ENCODE measurements around the gene GREB1L. TPM values are rescaled to one million over a fixed set of nuclear protein-coding genes. Genes with fewer than 3 reads are reported as not detected.

The GREB1L gene
- total RNA-seq: not detected
- polyA plus RNA-seq (2013, experiment 1 of 2): 0.10 TPM
- polyA plus RNA-seq (2013, experiment 2 of 2): 0.34 TPM
- total RNA-seq: 0 to 0.40 (median 0) reads per million in 172 experiments

DNA sequence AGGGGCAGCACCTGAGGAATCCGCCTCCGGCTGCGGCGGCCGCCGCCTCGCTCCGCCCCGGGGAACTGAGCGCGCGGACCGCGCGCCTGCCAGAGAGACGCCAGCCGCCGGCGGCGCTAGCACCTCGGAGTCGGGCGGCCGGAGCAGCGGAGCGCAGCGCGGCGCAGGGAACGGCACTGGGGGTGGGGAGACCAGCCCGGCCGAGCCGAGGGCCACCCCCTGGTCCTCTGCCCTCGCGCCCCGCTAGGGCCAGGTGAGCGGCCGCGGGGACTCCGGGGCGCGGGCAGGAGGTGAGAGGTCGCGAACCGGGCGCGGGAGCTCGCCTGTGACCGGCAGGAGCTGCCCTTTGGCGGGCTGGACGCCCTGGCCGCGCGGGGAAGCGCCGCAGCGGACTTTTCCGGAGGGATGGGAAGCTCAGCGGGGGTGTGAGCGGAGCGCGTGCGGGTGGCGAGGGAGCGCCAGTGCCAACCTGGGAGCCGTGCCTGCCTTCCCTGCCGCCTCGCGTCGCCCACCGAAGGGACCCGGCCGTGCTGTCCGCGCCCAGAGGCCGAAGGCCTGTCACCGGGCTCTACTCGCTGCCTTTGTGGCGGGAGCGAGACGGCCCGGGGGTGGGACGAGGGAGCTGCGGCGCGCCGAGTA, at the start of gene GREB1L:
GREB1L (plus strand) TSS at position 92 of the 639 bp plus-strand sequence. CDS start 141,287 bp downstream, outside the sequence.
- no peaks in the 10 kb centered on the region for H3K36me3 Mint-ChIP-seq (ENCODE audit: low read depth)
- intact Hi-C loops (cut with DNase I, micrococcal nuclease): no loop called here

DNA sequence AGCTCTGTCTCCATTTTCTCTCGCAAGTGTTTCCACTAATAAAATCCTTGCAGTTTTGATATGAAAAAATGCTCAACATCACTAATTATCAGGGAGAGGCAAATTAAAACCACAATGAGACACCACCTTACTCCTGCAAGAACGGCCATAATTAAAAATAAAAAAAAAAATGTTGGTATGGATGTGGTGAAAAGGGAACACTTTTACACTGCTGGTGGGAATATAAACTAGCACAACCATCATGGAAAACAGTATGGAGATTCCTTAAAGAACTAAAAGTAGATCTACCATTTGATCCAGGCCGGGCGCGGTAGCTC, 49.8 kb upstream of the GREB1L start:
- DNase-seq (no peak), ATAC-seq (ENCODE audit: poor library complexity) (no peak)
- Histone ChIP-seq H3K4me3 (ENCODE audit: low read length) (no peak overlapping the region), H3K4me1 (ENCODE audit: insufficient read depth, low read length) (no peaks in the 10 kb centered on the region), H3K9me3 (ENCODE audit: control insufficient read depth in 1 of 2, insufficient read depth in 1 of 2, low read length in 2 of 2) (no peaks in the 10 kb centered on the region), H3K27me3 (ENCODE audit: control insufficient read depth in 1 of 2, insufficient read depth in 2 of 2, low read length in 2 of 2) (peaks cover 0 to 7% of the 10 kb centered on the region in 2 experiments), H3K36me3 (ENCODE audit: insufficient read depth, low read length) (no peaks in the 10 kb centered on the region), H3K27ac (ENCODE audit: low read depth in 1 of 2, low read length in 2 of 2) (no peak overlapping the region)
- H3K27me3 Mint-ChIP-seq: peaks cover 31% of the 10 kb centered on the region
- ChIA-PET POLR2A (no interaction called here), CTCF (interaction anchor here (1.5 kb wide), 1 partner anchor 764 kb away, joined by 5 read pairs; no protein-coding TSS in a partner anchor)
- TF ChIP-seq, protein P1, sequence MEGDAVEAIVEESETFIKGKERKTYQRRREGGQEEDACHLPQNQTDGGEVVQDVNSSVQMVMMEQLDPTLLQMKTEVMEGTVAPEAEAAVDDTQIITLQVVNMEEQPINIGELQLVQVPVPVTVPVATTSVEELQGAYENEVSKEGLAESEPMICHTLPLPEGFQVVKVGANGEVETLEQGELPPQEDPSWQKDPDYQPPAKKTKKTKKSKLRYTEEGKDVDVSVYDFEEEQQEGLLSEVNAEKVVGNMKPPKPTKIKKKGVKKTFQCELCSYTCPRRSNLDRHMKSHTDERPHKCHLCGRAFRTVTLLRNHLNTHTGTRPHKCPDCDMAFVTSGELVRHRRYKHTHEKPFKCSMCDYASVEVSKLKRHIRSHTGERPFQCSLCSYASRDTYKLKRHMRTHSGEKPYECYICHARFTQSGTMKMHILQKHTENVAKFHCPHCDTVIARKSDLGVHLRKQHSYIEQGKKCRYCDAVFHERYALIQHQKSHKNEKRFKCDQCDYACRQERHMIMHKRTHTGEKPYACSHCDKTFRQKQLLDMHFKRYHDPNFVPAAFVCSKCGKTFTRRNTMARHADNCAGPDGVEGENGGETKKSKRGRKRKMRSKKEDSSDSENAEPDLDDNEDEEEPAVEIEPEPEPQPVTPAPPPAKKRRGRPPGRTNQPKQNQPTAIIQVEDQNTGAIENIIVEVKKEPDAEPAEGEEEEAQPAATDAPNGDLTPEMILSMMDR (IDR thresholded peaks at IDR 0.05): peak; percentile 1
- H3K27ac Mint-ChIP-seq: no peak overlapping the region
- no peak overlapping the region for H3K4me3 Mint-ChIP-seq
- H3K9me3 Mint-ChIP-seq: no peaks in the 10 kb centered on the region
- intact Hi-C loops (cut with DNase I, micrococcal nuclease): loop anchor here in 1 of 2 experiments (10.0 kb wide), 1 partner anchor 1373 kb away; no protein-coding TSS in a partner anchor
- no peaks in the 10 kb centered on the region for H3K36me3 Mint-ChIP-seq (ENCODE audit: low read depth)
- H3K4me1 Mint-ChIP-seq (ENCODE audit: low read depth): no peaks in the 10 kb centered on the region

More for the DNA sequence above, at the start of gene GREB1L:
- peaks cover 7% of the 10 kb centered on the region for H3K4me1 ChIP-seq (ENCODE audit: insufficient read depth, low read length)
- H3K27me3 ChIP-seq (ENCODE audit: control insufficient read depth in 1 of 2, insufficient read depth in 2 of 2, low read length in 2 of 2): peaks cover 43 to 63% of the 10 kb centered on the region in 2 experiments
- H3K9me3 ChIP-seq (ENCODE audit: control insufficient read depth in 1 of 2, insufficient read depth in 1 of 2, low read length in 2 of 2): peaks cover 0 to 9% of the 10 kb centered on the region in 2 experiments
- POLR2A ChIA-PET: no interaction called here
- no peak within 1 kb of the TSS for H3K27ac Mint-ChIP-seq
- no peak for ATAC-seq (ENCODE audit: poor library complexity)
- peaks cover 9% of the 10 kb centered on the region for H3K4me1 Mint-ChIP-seq (ENCODE audit: low read depth)
- no peak within 1 kb of the TSS for H3K4me3 Mint-ChIP-seq
- H3K27ac ChIP-seq (ENCODE audit: low read depth in 1 of 2, low read length in 2 of 2): no peak within 1 kb of the TSS
- no peak for DNase-seq
- CTCF ChIA-PET: no interaction called here
- no peaks in the 10 kb centered on the region for H3K36me3 ChIP-seq (ENCODE audit: insufficient read depth, low read length)
- H3K4me3 ChIP-seq (ENCODE audit: low read length): no peak within 1 kb of the TSS
- H3K27me3 Mint-ChIP-seq: peaks cover 77% of the 10 kb centered on the region
- TF ChIP-seq, protein P1 (IDR thresholded peaks at IDR 0.05): no peak
- no peaks in the 10 kb centered on the region for H3K9me3 Mint-ChIP-seq

DNA sequence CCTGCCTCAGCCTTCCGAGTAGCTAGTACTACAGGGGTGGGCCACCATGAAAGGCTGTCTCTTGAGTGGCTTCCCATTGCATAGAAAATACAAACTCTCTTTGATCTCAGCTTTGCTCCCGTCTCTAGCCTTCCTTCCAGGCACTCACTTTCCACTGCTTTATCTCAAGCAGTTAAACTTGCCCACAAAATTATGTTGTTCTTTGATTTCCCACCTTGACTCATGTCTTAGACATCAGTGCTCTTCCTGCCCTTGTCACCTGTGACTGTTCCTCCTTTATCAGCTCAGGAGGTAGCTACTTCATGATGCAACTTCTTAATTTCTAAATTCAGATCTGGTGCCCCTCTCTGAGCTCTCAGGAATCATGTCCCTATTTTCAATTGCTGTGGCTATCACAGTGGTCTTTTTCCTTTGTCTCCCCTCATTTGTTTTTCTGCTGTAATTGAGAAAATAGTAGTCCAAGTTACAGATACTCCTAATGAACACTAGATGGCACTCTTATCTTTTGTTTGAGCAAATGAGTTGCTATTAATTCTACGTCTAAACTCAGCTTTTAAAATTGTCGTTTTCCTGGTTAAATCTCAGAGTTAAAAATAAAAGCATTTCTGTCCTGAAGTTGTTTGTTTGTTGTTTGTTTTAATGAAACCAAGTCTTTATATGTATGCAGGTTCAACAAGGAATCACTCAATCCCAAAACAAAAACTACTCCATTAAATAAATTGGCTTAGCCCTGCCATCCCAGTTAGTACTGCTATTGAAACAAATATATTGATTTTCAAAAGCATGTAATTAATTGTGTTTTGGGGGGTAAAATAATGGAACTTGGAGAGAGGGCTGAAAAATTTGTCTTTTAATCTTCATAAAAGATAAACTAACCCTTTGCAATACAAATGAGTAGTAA, 46.9 kb upstream of the GREB1L start:
- Histone ChIP-seq H3K4me1 (ENCODE audit: insufficient read depth, low read length) (no peaks in the 10 kb centered on the region), H3K36me3 (ENCODE audit: insufficient read depth, low read length) (no peaks in the 10 kb centered on the region), H3K4me3 (ENCODE audit: low read length) (no peak overlapping the region), H3K27ac (ENCODE audit: low read depth in 1 of 2, low read length in 2 of 2) (no peak overlapping the region), H3K9me3 (ENCODE audit: control insufficient read depth in 1 of 2, insufficient read depth in 1 of 2, low read length in 2 of 2) (no peaks in the 10 kb centered on the region), H3K27me3 (ENCODE audit: control insufficient read depth in 1 of 2, insufficient read depth in 2 of 2, low read length in 2 of 2) (peaks cover 0 to 6% of the 10 kb centered on the region in 2 experiments)
- DNase-seq: peak in 3 of 14 experiments; percentile 36 to 54 (median 40)
- H3K9me3 Mint-ChIP-seq: no peaks in the 10 kb centered on the region
- H3K4me1 Mint-ChIP-seq (ENCODE audit: low read depth): no peaks in the 10 kb centered on the region
- H3K27me3 Mint-ChIP-seq: peaks cover 32% of the 10 kb centered on the region
- no peak for ATAC-seq (ENCODE audit: poor library complexity)
- TF ChIP-seq, protein P1 (IDR thresholded peaks at IDR 0.05): peak; percentile 86
- H3K4me3 Mint-ChIP-seq: no peak overlapping the region
- POLR2A ChIA-PET: no interaction called here
- no peaks in the 10 kb centered on the region for H3K36me3 Mint-ChIP-seq (ENCODE audit: low read depth)
- CTCF ChIA-PET: interaction anchor here (0.6 to 1.5 kb wide), 3 partner anchors 8 to 783 kb away, joined by 3 to 5 read pairs (median 3); no protein-coding TSS in a partner anchor
- H3K27ac Mint-ChIP-seq: no peak overlapping the region
- intact Hi-C loops (cut with DNase I, micrococcal nuclease): loop anchor here (1.0 to 10.0 kb wide), 4 partner anchors 657 to 1512 kb away; no protein-coding TSS in a partner anchor
